Skeletal muscle tissue (tissue), 4 donors: ENCODE results near the gene LATS2. TPM values are rescaled to one million over a fixed set of nuclear protein-coding genes. Genes with fewer than 3 reads are reported as not detected.

Source experiments
- H3K27ac ChIP-seq: one replicate; pipeline ENCODE4 v1.7.0; 2013; ENCODE audit warnings: mild to moderate bottlenecking, low read depth, low read length, inconsistent platforms
- H3K27me3 ChIP-seq, 3 donors: one replicate each; pipeline ENCODE4 v1.7.0; 2013; ENCODE audit warnings: low read length in 3 of 3; ENCODE audit not compliant: control insufficient read depth in 3 of 3, insufficient read depth in 3 of 3
- H3K36me3 ChIP-seq, 3 donors: one replicate each; pipeline ENCODE4 v1.7.0; 2013; ENCODE audit warnings: low read length in 3 of 3; ENCODE audit not compliant: control insufficient read depth in 3 of 3, insufficient read depth in 3 of 3
- H3K4me1 ChIP-seq, 3 donors: one replicate each; pipeline ENCODE4 v1.7.0; 2013; ENCODE audit warnings: low read length in 3 of 3, mild to moderate bottlenecking in 3 of 3; ENCODE audit not compliant: control insufficient read depth in 3 of 3, insufficient read depth in 3 of 3
- H3K4me3 ChIP-seq, 3 donors: one replicate each; pipeline ENCODE4 v1.7.0; 2013; ENCODE audit warnings: low read length in 3 of 3
- H3K9ac ChIP-seq, 3 donors: one replicate each; pipeline ENCODE4 v1.7.0; 2013; ENCODE audit warnings: low read length in 3 of 3, mild to moderate bottlenecking in 3 of 3, moderate library complexity in 2 of 3, low read depth in 1 of 3
- H3K9me3 ChIP-seq, 3 donors: one replicate each; pipeline ENCODE4 v1.7.0; 2013; ENCODE audit warnings: low read length in 3 of 3; ENCODE audit not compliant: control insufficient read depth in 3 of 3
- total RNA-seq: library from RNA; depleted of rRNA; stranded (reverse); fragments of >200 nt; gene quantifications from one replicate; pipeline ENCODE4 v1.2.3, GENCODE V29; 2014
- donor health status: Osteomylitis.

The LATS2 gene
- total RNA-seq, 1 donor from 2014 or later, result 8.9 TPM

- no peak overlapping the region for H3K4me3 ChIP-seq
- H3K9ac ChIP-seq, result no peak overlapping the region
- no peaks in the 10 kb centered on the region for H3K27me3 ChIP-seq
- H3K27ac ChIP-seq, result no peak overlapping the region
- peaks cover 33 to 44% (median 37%) of the 10 kb centered on the region in 3 donors for H3K36me3 ChIP-seq
- H3K4me1 ChIP-seq, result peaks cover 7 to 12% (median 9%) of the 10 kb centered on the region in 3 donors
- H3K9me3 ChIP-seq, result no peaks in the 10 kb centered on the region
These were observed 72.3 kb downstream of the LATS2 start for GRCh38 chr13:20988909-20989655.

- H3K36me3 ChIP-seq, result peaks cover 38 to 49% (median 41%) of the 10 kb centered on the region in 3 donors
- no peaks in the 10 kb centered on the region for H3K27me3 ChIP-seq
- H3K4me3 ChIP-seq, result no peak overlapping the region
- no peak overlapping the region for H3K27ac ChIP-seq
- H3K9ac ChIP-seq, result no peak overlapping the region
- no peaks in the 10 kb centered on the region for H3K9me3 ChIP-seq
- H3K4me1 ChIP-seq, result peaks cover under 1 to 4% (median 1%) of the 10 kb centered on the region in 3 donors
These were observed 73.1 kb downstream of the LATS2 start for GRCh38 chr13:20988033-20988908.

GRCh38 chr13:20987599-20987998 is 73.8 kb downstream of the LATS2 start:
- H3K27ac ChIP-seq, result no peak overlapping the region
- no peaks in the 10 kb centered on the region for H3K27me3 ChIP-seq
- H3K4me1 ChIP-seq, result no peaks in the 10 kb centered on the region
- no peaks in the 10 kb centered on the region for H3K9me3 ChIP-seq
- no peak overlapping the region for H3K4me3 ChIP-seq
- H3K36me3 ChIP-seq, result peaks cover 42 to 53% (median 45%) of the 10 kb centered on the region in 3 donors
- H3K9ac ChIP-seq, result no peak overlapping the region

- no peaks in the 10 kb centered on the region for H3K27me3 ChIP-seq
- H3K36me3 ChIP-seq, result peaks cover 50 to 57% (median 52%) of the 10 kb centered on the region in 3 donors
- no peak overlapping the region for H3K27ac ChIP-seq
- no peaks in the 10 kb centered on the region for H3K4me1 ChIP-seq
- H3K9ac ChIP-seq, result no peak overlapping the region
- H3K9me3 ChIP-seq, result no peaks in the 10 kb centered on the region
- no peak overlapping the region for H3K4me3 ChIP-seq
These were observed 76.5 kb downstream of the LATS2 start for GRCh38 chr13:20984879-20985278.

- H3K27ac ChIP-seq, result no peak overlapping the region
- H3K4me3 ChIP-seq, result no peak overlapping the region
- H3K4me1 ChIP-seq, result no peaks in the 10 kb centered on the region
- no peaks in the 10 kb centered on the region for H3K27me3 ChIP-seq
- H3K36me3 ChIP-seq, result peaks cover 49 to 58% (median 52%) of the 10 kb centered on the region in 3 donors
- H3K9me3 ChIP-seq, result no peaks in the 10 kb centered on the region
- H3K9ac ChIP-seq, result no peak overlapping the region
These were observed 78.0 kb downstream of the LATS2 start for GRCh38 chr13:20983386-20983785.

GRCh38 chr13:20981370-20982095 is 79.9 kb downstream of the LATS2 start:
- H3K27ac ChIP-seq, result no peak overlapping the region
- H3K9me3 ChIP-seq, result no peaks in the 10 kb centered on the region
- H3K36me3 ChIP-seq, result peaks cover 41 to 51% (median 51%) of the 10 kb centered on the region in 3 donors
- no peak overlapping the region for H3K4me3 ChIP-seq
- H3K4me1 ChIP-seq, result no peaks in the 10 kb centered on the region
- no peak overlapping the region for H3K9ac ChIP-seq
- H3K27me3 ChIP-seq, result no peaks in the 10 kb centered on the region

GRCh38 chr13:20980899-20981298 is 80.5 kb downstream of the LATS2 start:
- Histone ChIP-seq H3K4me1 (no peaks in the 10 kb centered on the region), H3K4me3 (no peak overlapping the region), H3K36me3 (peaks cover 45 to 53% (median 47%) of the 10 kb centered on the region in 3 donors), H3K27ac (no peak overlapping the region), H3K9ac (no peak overlapping the region), H3K9me3 (no peaks in the 10 kb centered on the region), H3K27me3 (no peaks in the 10 kb centered on the region)

GRCh38 chr13:20980430-20980829 is 81.0 kb downstream of the LATS2 start:
- Histone ChIP-seq H3K36me3 (peaks cover 46 to 55% (median 48%) of the 10 kb centered on the region in 3 donors), H3K27ac (no peak overlapping the region), H3K27me3 (no peaks in the 10 kb centered on the region)

GRCh38 chr13:20977394-20977793 is 84.0 kb downstream of the LATS2 start:
- H3K36me3 ChIP-seq, result peaks cover 54 to 74% (median 68%) of the 10 kb centered on the region in 3 donors
- no peaks in the 10 kb centered on the region for H3K9me3 ChIP-seq
- H3K27me3 ChIP-seq, result no peaks in the 10 kb centered on the region
- H3K4me3 ChIP-seq, result no peak overlapping the region
- H3K27ac ChIP-seq, result no peak overlapping the region
- H3K4me1 ChIP-seq, result no peaks in the 10 kb centered on the region
- H3K9ac ChIP-seq, result no peak overlapping the region

More at GRCh38 chr13:20980430-20980829, 81.0 kb downstream of the LATS2 start:
- no peak overlapping the region for H3K9ac ChIP-seq
- no peaks in the 10 kb centered on the region for H3K4me1 ChIP-seq
- no peaks in the 10 kb centered on the region for H3K9me3 ChIP-seq
- no peak overlapping the region for H3K4me3 ChIP-seq
